ENCODE measurements around the gene PARD6G. TPM values are rescaled to one million over a fixed set of nuclear protein-coding genes. Genes with fewer than 3 reads are reported as not detected.

Gene PARD6G
- total RNA-seq, 4 donors from 2014 or later = 24.3 to 37.8 (median 33.1) TPM

- TF ChIP-seq CTCF (IDR thresholded peaks at IDR 0.05) = no peak
- TF ChIP-seq POLR2A (IDR thresholded peaks at IDR 0.05) = no peak
- H3K27me3 ChIP-seq = peaks cover 0 to 6% (median 0%) of the 10 kb centered on the region in 4 donors
- H3K4me1 ChIP-seq = peaks cover 0 to 35% (median 2%) of the 10 kb centered on the region in 3 donors
- WGBS, 2 donors = 82 to 83% methylated on average over 5 of the region's 5 CpGs
- H3K27ac ChIP-seq = no peak overlapping the region
- no peaks in the 10 kb centered on the region for H3K36me3 ChIP-seq
- no peaks in the 10 kb centered on the region for H3K9me3 ChIP-seq
- H3K4me3 ChIP-seq = no peak overlapping the region
- intact Hi-C loops (cut with DNase I) = no loop called here
- DNase-seq = no peak
These were observed 4.4 kb upstream of the PARD6G start for GRCh38 chr18:80251700-80252099.

GRCh38 chr18:80250740-80251364 is 3.5 kb upstream of the PARD6G start:
- TF ChIP-seq CTCF (IDR thresholded peaks at IDR 0.05) = no peak
- WGBS, 2 donors = 74 to 84% methylated on average over 6 of the region's 6 CpGs
- intact Hi-C loops (cut with DNase I) = no loop called here

DNA sequence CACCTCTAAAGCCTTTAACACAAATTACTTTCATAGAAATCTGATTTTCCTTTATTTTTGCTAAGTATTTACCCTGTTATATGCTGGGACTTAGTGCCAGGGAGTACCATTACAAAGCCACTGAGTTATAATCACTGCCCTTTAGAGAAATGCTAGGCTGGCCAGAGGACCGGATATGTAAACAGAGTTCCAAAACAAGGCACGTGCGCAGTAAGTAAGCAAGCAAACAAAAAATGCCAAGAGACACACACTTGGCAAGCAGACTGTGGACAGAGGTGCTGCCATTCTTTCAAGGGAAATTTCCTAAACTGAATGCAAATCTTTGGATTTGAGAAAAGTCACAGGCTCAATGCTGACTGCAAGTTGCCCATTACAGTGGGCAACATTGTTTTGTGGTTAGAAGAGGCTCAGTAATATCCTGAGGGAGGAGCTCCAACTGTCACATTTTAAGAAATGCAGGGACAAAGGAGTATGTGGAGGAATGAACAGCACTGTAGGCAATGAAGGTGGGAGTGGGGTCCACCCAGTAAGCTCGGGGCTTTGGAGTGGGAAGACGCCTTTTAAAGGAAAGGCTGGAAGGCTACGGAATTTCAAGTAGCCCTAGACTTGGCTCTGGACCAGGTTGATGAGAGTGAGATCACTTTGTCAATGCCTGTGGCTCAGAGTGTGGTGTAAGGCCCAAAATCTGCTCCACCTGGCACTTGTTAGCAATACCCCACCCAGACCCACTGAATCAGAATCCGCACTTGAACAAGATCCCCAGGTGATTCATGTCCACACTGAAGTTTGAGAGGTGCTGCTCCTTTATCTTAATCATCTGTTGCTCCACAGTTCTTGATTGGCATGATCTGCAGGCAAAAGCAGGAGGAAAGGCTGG is 2.1 kb upstream of the PARD6G start:
- H3K27ac ChIP-seq = peak overlapping the region in 3 of 4 donors; percentile 51 to 82 (median 54)
- 44 to 59% methylated on average over 7 of the region's 7 CpGs for WGBS, 2 donors
- H3K9me3 ChIP-seq = no peaks in the 10 kb centered on the region
- TF ChIP-seq POLR2A (IDR thresholded peaks at IDR 0.05) (no peak), CTCF (IDR thresholded peaks at IDR 0.05) (no peak)
- H3K27me3 ChIP-seq = peaks cover 0 to 14% (median 0%) of the 10 kb centered on the region in 4 donors
- peaks cover 8 to 58% (median 15%) of the 10 kb centered on the region in 3 donors for H3K4me1 ChIP-seq
- H3K36me3 ChIP-seq = peaks cover 0 to 4% (median 0%) of the 10 kb centered on the region in 3 donors
- intact Hi-C loops (cut with DNase I) = no loop called here
- no peak overlapping the region for H3K4me3 ChIP-seq
- DNase-seq = no peak

More at GRCh38 chr18:80250740-80251364, 3.5 kb upstream of the PARD6G start:
- Histone ChIP-seq H3K36me3 (no peaks in the 10 kb centered on the region), H3K4me3 (no peak overlapping the region), H3K27ac (peak overlapping the region in 2 of 4 donors; percentile 51 to 82), H3K27me3 (peaks cover 0 to 14% (median 0%) of the 10 kb centered on the region in 4 donors), H3K4me1 (peaks cover 2 to 44% (median 6%) of the 10 kb centered on the region in 3 donors), H3K9me3 (no peaks in the 10 kb centered on the region)
- DNase-seq = no peak

GRCh38 chr18:80246445-80247392 is 595 bp downstream of the PARD6G start:
- Histone ChIP-seq H3K27me3 (peaks cover 0 to 14% (median 0%) of the 10 kb centered on the region in 4 donors), H3K36me3 (peaks cover 0 to 12% (median 0%) of the 10 kb centered on the region in 3 donors), H3K4me1 (peaks cover 15 to 84% (median 15%) of the 10 kb centered on the region in 3 donors), H3K9me3 (no peaks in the 10 kb centered on the region), H3K27ac (peak overlapping the region; percentile 80 to 94 (median 92)), H3K4me3 (peak overlapping the region; percentile 80 to 95 (median 94))
- intact Hi-C loops (cut with DNase I) = no loop called here
- TF ChIP-seq POLR2A (IDR thresholded peaks at IDR 0.05) = peak in 2 of 4 donors; percentile 18 to 37
- TF ChIP-seq CTCF (IDR thresholded peaks at IDR 0.05) = no peak
- WGBS, 2 donors = no CpG with 5 or more reads among the region's 106 CpGs
- no peak for DNase-seq
